ENCODE data around the gene SNTA1. TPM values are rescaled to one million over a fixed set of nuclear protein-coding genes. Genes with fewer than 3 reads are reported as not detected.
A peak's percentile ranks its signal among the peaks of the same experiment; 100 is the strongest.
"Not testable (repeated sequence)": the region's sequence is repeated elsewhere in the genome, so short reads cannot be mapped to it uniquely, and the experiment has no call there.

The SNTA1 gene
- polyA plus RNA-seq, 3 donors = 9.1 to 9.8 (median 9.6) TPM

DNA sequence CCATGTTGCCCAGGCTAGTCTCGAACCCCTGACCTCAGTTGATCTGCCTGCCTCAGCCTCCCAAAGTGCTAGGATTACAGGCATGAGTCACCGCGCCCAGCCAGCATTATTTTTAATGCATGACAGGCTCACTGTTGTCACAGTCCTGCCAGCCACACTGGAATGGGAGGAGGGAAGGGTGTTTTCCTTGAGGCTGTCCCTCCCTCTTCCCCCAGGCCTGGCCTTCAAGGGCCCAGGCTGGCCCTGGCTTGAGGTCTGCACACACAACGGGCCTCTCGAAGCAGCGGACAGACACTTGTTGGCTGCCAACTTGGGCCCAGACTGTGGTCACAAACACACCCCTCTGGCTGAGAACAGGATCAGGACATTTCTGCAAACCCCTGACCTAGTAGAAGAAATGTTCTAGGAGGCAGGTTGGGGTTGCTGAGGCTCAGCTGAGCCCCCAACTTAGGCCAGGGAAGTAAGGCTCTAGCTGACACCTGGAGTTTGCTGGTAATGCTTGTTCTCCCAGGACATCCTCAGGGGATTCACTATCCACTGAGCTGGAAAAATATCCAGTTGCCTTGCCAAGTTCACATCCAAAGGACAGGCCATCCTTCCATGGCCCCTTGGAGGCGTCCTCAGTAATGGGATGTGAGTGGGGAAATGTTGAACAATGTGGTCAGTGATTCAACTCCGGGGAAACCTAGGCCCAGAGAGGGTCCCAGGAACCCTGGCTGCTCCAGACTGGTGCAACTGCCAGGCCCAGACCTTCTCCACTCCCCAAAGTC lies 9.9 kb downstream of the SNTA1 start:
- no peak for DNase-seq (ENCODE audit: low read depth in 3 of 3, low spot score in 2 of 3)

DNA sequence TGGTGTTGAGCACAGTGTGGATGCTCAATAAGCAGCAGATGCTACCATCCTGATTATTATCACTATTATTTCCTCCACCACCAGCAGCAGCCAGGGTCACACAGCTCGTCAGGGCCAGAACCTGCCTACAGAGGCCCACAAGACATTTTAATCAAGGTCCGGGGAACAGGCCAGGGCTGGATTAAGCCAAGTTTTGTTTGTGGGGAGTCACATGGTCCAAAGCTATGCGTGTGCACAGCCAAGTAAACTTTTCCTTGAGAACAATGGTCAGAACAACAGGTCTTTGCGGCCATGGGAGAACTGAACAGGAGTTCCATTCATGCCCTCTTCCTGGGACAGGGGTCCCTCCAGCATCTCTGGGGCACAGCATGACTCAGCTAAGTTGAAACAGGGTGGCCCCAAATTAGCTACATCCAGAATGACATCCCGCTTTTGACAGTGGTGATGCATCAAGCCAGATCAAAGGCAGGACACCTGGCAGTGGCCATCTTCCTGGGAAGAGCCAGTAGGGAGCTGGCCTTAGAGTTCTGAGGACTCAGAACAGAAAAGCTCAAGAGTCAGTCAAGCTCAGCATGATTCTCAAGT lies 11.7 kb downstream of the SNTA1 start:
- DNase-seq (ENCODE audit: low read depth in 3 of 3, low spot score in 2 of 3) = no peak

GRCh38 chr20:33423875-33424274 lies 19.7 kb downstream of the SNTA1 start:
- not testable (repeated sequence) for DNase-seq (ENCODE audit: low read depth in 3 of 3, low spot score in 2 of 3)

DNA sequence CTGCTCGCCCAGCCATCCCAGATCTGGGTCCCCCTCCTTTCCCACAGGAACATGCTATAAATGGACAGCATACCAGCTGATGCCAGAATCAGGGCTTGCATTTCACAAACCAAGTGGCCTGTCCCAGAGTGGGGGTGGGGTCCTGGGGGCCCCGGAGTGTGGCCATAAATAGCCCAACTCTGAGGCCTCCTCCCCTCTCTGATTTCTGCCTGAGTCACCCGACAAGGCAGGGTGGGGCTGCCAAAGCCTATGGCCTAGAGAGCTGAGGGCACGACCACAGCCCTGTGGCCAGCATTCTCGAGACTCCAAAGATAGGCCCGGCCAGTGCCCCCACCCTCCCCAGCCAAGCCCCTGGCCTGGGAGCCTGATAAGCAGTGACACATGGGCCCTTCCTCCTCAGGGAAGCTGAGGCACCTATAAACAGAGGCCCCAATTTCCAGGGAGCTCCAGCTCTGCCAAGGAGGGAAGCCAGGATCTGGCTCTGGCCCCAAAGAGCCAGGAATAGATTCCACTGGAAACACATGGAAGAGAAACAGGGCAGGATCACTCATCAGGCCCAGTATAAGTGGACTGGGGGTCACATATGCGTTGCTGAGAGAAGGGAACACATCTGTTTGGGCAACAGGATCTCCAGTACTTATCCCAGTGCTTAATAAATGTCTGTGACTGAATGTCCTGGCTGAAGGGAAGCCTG lies 20.3 kb downstream of the SNTA1 start:
- DNase-seq (ENCODE audit: low read depth in 3 of 3, low spot score in 2 of 3) = no peak

- DNase-seq (ENCODE audit: low read depth in 3 of 3, low spot score in 2 of 3) = no peak
These were observed 24.2 kb downstream of the SNTA1 start for GRCh38 chr20:33419140-33419974.

DNA sequence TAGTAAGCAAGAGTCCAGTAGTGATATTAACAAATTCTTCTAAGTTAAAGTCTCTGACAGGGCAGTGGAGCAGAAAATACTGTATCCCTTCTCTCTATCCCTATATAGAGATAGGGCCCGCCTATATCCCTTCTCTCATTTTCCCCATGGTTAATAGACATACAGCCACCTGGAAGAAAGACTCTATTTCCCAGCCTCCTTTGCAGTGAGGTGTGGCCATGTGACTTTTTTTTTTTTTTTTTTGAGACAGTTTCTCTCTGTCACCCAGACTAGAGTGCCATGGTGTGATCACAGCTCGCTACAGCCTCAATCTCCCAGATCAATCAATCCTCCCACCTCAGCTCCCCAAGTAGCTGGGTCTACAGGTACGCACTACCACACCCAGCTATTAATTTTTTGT lies 25.5 kb downstream of the SNTA1 start:
- no peak for DNase-seq (ENCODE audit: low read depth in 3 of 3, low spot score in 2 of 3)

GRCh38 chr20:33415948-33416347 lies 27.6 kb downstream of the SNTA1 start:
- DNase-seq (ENCODE audit: low read depth in 3 of 3, low spot score in 2 of 3) = no peak

- no peak for DNase-seq (ENCODE audit: low read depth in 3 of 3, low spot score in 2 of 3)
These were observed 31.1 kb downstream of the SNTA1 start for GRCh38 chr20:33412484-33412838.

DNA sequence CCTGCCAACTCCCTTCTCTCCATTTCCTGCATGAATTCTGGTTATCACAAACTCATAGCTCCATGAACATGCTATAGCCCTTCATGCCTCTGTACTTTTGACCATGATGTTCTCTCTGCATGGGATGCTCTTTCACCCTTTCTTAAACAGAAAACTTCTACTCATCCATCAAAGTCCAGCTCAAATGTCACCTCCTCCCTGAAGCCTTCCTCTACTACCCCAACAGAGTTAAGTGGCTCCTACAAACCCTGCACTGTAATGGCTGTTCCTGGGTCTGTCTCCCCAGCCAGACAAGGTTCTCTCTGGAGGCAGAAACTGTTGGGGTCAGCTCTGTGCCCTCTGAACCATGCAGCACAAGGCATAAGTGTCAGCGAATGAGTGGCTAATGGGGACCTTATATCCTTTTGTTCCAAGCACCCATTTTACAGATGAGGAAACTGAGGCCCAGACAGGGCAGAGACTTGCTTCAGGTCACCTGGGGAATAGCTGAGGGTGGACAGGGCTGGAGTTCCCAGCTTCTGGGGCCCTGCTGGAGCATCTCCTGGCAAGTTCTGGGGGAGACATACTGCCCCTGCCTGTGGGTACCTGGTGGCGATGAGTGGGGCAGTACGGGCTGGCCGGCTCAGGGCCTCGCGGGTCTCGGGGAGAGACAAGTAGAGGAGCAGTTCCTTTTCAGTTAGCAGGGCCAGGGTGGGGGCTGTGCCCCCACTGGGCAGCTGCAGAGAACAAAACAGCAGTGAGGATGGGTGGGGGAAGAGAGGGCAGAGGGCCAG lies 31.7 kb downstream of the SNTA1 start:
- DNase-seq (ENCODE audit: low read depth in 3 of 3, low spot score in 2 of 3) = no peak

- DNase-seq (ENCODE audit: low read depth in 3 of 3, low spot score in 2 of 3) = no peak
These were observed 32.3 kb downstream of the SNTA1 start for GRCh38 chr20:33411242-33411641.

DNA sequence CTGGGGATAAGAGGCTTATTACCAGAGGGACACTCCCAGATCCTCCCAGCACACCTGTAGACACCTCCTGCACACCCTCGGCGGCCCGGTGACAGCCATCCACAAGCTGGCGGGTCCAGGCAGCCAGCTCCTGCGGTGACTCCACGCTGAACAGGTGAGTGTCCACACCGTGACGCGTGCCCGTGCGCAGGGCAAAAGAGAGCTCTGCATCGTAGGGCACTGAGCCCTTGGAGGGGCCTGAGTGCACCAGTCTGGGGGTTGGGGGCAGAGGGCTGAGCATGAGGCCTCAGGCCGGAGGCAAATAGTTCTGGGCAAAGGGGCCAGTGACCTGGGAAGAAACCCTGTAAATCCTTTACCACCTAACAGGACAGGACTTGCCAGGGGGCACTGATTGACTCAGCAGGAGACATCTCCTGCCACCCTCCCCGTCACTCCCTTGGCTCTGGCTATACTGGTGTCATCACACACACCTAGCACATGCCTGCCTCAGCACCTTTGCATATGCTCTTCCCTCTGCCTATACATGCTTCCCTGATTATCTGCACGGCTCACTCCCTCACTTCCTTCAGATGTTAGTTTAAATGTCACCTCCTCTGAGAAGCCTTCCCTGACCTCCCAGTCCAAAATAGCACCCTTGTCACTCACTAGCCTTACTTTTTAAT lies 33.4 kb downstream of the SNTA1 start:
- no peak for DNase-seq (ENCODE audit: low read depth in 3 of 3, low spot score in 2 of 3)

DNA sequence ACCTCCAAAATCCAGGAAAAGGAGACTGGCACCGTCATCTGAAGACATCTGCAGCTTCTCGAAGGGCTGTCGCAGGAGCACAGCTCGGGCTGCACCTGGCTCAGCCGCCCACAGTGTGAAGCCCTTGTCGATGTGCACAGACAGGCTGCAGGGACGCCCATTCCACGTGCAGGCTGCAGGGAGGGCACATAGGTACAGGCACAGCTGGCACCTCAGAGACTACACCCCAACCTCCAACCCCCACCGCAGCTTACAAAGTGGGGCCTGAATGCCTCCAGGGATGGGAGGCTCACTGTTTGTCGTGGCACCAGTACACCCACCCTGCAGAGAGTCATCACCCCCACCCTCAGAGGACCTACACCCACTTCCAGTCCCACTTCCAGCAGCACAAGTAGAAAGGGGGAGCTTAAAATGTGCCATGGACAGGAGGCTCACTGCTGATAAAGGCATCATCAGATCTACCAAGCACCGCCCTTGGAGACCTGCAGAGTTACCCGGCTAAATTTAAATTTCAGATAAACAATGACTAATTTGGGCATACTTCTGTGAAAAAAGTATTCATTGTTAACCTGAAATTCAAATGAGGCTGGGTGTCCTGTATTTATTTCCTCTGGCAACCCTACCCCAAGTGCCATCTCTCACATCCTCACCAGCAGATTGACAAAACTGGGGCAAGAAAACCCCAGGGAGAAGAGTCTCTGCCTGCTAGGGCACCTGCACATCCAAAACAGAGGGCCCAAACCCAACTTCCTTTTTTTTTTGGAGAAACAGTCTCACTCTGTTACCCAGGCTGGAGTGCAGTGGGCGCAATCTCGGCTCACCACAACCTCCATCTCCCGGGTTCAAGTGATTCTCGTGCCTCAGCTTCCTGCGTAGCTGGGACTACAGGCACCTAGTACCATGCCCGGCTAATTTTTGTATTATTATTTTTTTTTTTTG lies 34.6 kb downstream of the SNTA1 start:
- no peak for DNase-seq (ENCODE audit: low read depth in 3 of 3, low spot score in 2 of 3)

DNA sequence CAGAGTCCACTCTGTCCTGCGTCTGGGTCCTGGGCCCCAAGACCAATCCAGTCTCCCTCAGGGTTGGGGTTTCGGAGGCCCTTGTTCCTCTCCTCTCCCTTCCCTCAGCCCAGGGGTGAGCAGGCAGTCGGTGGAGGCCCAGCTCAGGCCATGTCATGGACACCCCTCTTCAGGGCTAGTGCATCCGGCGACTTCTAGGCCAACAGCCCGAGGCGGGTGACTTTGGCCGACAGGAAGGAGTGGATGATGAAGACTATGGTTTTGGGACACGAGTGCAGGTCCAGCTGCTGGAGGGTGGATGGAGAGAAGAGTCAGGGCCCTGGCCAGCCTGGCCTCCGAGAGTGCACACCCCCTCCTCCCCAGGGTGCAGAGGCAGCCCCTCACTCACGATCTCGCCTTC lies 35.2 kb downstream of the SNTA1 start:
- DNase-seq (ENCODE audit: low read depth in 3 of 3, low spot score in 2 of 3) = no peak

- no peak for DNase-seq (ENCODE audit: low read depth in 3 of 3, low spot score in 2 of 3)
These were observed 35.8 kb downstream of the SNTA1 start for GRCh38 chr20:33407796-33408195.

DNA sequence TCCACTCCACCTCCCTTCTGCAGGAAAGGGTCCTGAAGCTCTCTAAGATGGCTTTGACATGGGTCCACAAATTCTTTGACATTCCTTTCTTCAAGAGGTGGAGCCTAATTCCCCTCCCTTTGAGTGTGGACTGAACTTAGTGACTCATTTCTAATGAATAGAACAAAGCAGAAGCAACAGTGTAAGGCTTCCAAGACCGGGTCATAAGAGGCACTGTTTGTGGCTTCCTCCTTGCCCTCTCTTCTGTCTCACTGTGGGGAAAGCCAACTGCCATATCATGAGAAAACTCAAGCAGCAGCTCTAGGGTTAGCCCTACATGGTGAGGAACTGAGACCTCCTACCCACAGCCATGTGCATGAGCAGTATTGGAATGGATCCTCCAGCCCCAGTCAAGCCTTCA lies 36.3 kb downstream of the SNTA1 start:
- no peak for DNase-seq (ENCODE audit: low read depth in 3 of 3, low spot score in 2 of 3)

GRCh38 chr20:33404281-33404680 lies 39.3 kb downstream of the SNTA1 start:
- no peak for DNase-seq (ENCODE audit: low read depth in 3 of 3, low spot score in 2 of 3)

- no peak for DNase-seq (ENCODE audit: low read depth in 3 of 3, low spot score in 2 of 3)
These were observed 41.6 kb downstream of the SNTA1 start for GRCh38 chr20:33401921-33402369.

DNA sequence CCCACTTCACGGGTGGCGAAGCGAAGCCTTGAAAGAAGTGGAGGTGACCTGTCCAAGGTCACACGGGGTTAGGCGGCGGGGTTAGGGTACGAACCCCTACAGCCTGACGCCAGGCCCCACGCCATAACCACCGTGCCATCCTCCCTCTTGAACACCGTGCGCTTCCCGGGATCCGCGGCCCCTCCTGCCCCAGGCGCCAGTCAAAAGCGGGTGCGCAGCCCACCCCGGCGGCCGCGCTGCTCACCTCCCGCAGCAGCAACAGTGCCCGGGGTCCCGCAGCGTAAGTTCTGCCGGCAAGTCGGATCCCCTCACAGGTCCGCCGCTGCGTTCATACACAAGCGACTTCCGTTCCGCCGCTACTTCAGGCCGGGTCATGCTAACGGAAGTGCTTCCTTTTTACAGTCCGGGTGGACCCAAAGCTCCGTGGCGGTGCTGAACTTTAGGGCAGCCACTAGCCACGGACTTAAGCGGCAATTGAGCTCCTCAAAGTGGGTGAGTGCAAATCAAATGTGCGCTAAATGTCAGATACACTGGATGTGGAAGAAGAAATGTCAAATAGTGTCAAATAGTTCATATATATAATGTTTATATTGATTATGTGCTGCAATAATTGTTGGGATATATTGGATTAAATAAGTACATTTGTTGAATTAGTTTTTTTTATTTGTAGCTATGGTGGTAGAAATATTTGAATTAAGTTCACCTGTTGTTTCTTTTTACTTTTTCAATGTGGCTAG lies 42.2 kb downstream of the SNTA1 start, which contains the start of gene CDK5RAP1:
Gene CDK5RAP1 (minus strand): TSS at position 336 of the 737 bp plus-strand sequence. CDS start 4,455 bp downstream, outside the sequence.
- DNase-seq (ENCODE audit: low read depth in 3 of 3, low spot score in 2 of 3) = peak; percentile 70 to 84 (median 83)
